GM08714 (cell line): ENCODE results near the gene PTPN23.
"Not testable (repeated sequence)": the region's sequence is repeated elsewhere in the genome, so short reads cannot be mapped to it uniquely, and the experiment has no call there.

Source experiments
- H3K4me3 ChIP-seq: fragments of 200-500 bp; sonication (Bioruptor generic); 2 replicates; pipeline ENCODE4 v1.5.1; 2014; ENCODE audit warnings: mild to moderate bottlenecking, low read length, inconsistent platforms
- ZNF274 ChIP-seq: IDR thresholded peaks from 2 replicates; pipeline ENCODE4 v1.6.1; 2012; ENCODE audit warnings: mild to moderate bottlenecking, low read depth, low read length

The PTPN23 gene

GRCh38 chr3:47456984-47457383 lies 76.2 kb downstream of the PTPN23 start:
- no peak for TF ChIP-seq ZNF274
- no peak overlapping the region for H3K4me3 ChIP-seq

DNA sequence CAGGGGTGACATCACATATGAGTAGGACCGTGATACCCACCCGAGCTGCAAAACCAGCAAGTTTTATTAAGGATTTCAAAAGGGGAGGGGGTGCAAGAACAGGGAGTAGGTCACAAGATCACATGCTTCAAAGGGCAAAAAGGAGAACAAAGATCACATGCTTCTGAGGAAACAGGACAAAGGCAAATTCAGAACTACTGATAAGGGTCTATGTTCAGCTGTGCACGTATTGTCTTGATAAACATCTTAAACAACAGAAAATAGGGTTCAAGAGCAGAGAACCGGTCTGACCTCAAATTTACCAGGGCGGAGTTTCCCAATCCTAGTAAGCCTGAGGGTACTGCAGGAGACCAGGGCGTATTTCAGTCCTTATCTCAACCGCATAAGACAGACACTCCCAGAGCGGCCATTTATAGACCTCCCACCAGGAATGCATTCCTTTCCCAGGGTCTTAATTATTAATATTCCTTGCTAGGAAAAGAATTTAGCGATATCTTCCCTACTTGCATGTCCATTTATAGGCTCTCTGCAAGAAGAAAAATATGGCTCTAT lies 78.8 kb downstream of the PTPN23 start:
- H3K4me3 ChIP-seq: not testable (repeated sequence)
